OCI-LY1 (cell line): ENCODE results near the gene MUC7.

Source experiments
- H2AFZ ChIP-seq: fragments of 200-600 bp; sonication (generic), shearing (Covaris generic); 2 replicates; pipeline ENCODE4 v1.6.0; 2014; ENCODE audit warnings: antibody characterized with exemption, mild to moderate bottlenecking, low read length
- H3F3A ChIP-seq: fragments of 200-600 bp; sonication (generic), shearing (Covaris generic); 2 replicates; pipeline ENCODE4 v1.6.0; 2014; ENCODE audit warnings: mild to moderate bottlenecking, antibody characterized with exemption, low read length, moderate library complexity; ENCODE audit not compliant: insufficient read depth
- H3K27ac ChIP-seq: fragments of 200-600 bp; sonication (generic); 2 replicates; pipeline ENCODE4 v1.5.1; 2014; ENCODE audit warnings: low read length, mixed run types, mild to moderate bottlenecking, low read depth; ENCODE audit not compliant: poor library complexity, severe bottlenecking
- H3K27me3 ChIP-seq: fragments of 200-600 bp; sonication (generic); 2 replicates; pipeline ENCODE4 v1.6.0; 2014; ENCODE audit warnings: antibody characterized with exemption, mild to moderate bottlenecking, low read length, moderate library complexity; ENCODE audit not compliant: insufficient read depth
- H3K36me3 ChIP-seq: fragments of 200-600 bp; sonication (generic); 2 replicates; pipeline ENCODE4 v1.6.1; 2014; ENCODE audit warnings: mild to moderate bottlenecking, antibody characterized with exemption, low read length, moderate library complexity, mixed read lengths; ENCODE audit not compliant: insufficient read depth
- H3K4me1 ChIP-seq: fragments of 200-600 bp; sonication (generic); 2 replicates; pipeline ENCODE4 v1.5.1; 2014; ENCODE audit warnings: mild to moderate bottlenecking, low read length, moderate library complexity; ENCODE audit not compliant: insufficient read depth, severe bottlenecking
- H3K4me2 ChIP-seq: fragments of 200-600 bp; sonication (generic), shearing (Covaris generic); 2 replicates; pipeline ENCODE4 v1.6.1; 2014; ENCODE audit warnings: low read length
- H3K4me3 ChIP-seq: fragments of 200-600 bp; sonication (generic); 2 replicates; pipeline ENCODE4 v1.5.1; 2014; ENCODE audit warnings: low read length, low read depth, mild to moderate bottlenecking, mixed read lengths; ENCODE audit not compliant: poor library complexity, severe bottlenecking
- H3K79me2 ChIP-seq: fragments of 200-600 bp; shearing (Covaris generic); 2 replicates; pipeline ENCODE4 v1.6.1; 2016; ENCODE audit warnings: mixed run types, low read length, mixed read lengths; ENCODE audit not compliant: insufficient read depth
- H3K9ac ChIP-seq: fragments of 200-600 bp; sonication (generic), shearing (Covaris generic); 2 replicates; pipeline ENCODE4 v1.6.1; 2014; ENCODE audit warnings: mild to moderate bottlenecking, low read length, mixed read lengths
- H3K9me2 ChIP-seq: fragments of 200-600 bp; sonication (generic), shearing (Covaris generic); 2 replicates; pipeline ENCODE4 v1.6.1; 2014; ENCODE audit warnings: low read depth, mild to moderate bottlenecking, low read length, mixed read lengths
- H3K9me3 ChIP-seq: fragments of 200-600 bp; shearing (Covaris generic); 2 replicates; pipeline ENCODE4 v1.6.1; 2014; ENCODE audit warnings: low read length, mixed read lengths
- H4K20me1 ChIP-seq: fragments of 200-600 bp; sonication (generic), shearing (Covaris generic); 2 replicates; pipeline ENCODE4 v1.6.0; 2016; ENCODE audit warnings: mild to moderate bottlenecking, low read length; ENCODE audit not compliant: insufficient read depth
- EZH2 ChIP-seq: fragments of 200-600 bp; sonication (generic), shearing (Covaris generic); IDR thresholded peaks from 2 replicates; pipeline ENCODE4 v1.8.0; 2017; ENCODE audit warnings: borderline replicate concordance, mixed run types, mild to moderate bottlenecking, antibody characterized with exemption, low read length, moderate library complexity, mixed read lengths
- TF ChIP-seq, protein P1 (sequence below): fragments of 200-600 bp; sonication (generic), shearing (Covaris generic); IDR thresholded peaks from 2 replicates; pipeline ENCODE4 v1.5.1; 2017; ENCODE audit warnings: mild to moderate bottlenecking, antibody characterized with exemption, low read length, moderate library complexity, mixed read lengths

MUC7 gene

DNA sequence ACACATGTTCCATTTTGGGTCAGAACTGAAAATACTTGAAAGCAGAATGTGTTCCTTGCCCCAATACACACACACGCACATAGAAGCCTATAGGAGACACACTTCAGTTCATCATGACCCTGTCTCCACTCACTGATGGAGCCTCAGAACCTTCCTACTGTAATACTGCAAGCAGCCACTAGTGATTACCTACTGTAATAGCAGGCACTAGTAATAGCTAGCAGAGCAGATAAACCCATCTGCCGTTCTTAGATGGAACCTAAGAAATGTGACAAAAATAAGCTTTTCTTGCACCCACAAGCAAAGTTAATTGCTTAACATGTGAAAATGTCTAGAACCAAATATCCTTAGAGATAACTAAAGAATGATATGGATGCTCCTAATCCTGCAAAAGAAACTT is 60.0 kb downstream of the MUC7 start:
- Histone ChIP-seq H3K4me2 (no peak overlapping the region), H3K27me3 (no peaks in the 10 kb centered on the region), H3K27ac (no peak overlapping the region), H2AFZ (no peak overlapping the region), H4K20me1 (no peaks in the 10 kb centered on the region), H3K4me1 (no peaks in the 10 kb centered on the region), H3K36me3 (no peaks in the 10 kb centered on the region), H3F3A (no peaks in the 10 kb centered on the region), H3K4me3 (no peak overlapping the region), H3K9me3 (no peaks in the 10 kb centered on the region), H3K79me2 (no peaks in the 10 kb centered on the region), H3K9ac (no peak overlapping the region), H3K9me2 (no peaks in the 10 kb centered on the region)
- TF ChIP-seq, protein P1, sequence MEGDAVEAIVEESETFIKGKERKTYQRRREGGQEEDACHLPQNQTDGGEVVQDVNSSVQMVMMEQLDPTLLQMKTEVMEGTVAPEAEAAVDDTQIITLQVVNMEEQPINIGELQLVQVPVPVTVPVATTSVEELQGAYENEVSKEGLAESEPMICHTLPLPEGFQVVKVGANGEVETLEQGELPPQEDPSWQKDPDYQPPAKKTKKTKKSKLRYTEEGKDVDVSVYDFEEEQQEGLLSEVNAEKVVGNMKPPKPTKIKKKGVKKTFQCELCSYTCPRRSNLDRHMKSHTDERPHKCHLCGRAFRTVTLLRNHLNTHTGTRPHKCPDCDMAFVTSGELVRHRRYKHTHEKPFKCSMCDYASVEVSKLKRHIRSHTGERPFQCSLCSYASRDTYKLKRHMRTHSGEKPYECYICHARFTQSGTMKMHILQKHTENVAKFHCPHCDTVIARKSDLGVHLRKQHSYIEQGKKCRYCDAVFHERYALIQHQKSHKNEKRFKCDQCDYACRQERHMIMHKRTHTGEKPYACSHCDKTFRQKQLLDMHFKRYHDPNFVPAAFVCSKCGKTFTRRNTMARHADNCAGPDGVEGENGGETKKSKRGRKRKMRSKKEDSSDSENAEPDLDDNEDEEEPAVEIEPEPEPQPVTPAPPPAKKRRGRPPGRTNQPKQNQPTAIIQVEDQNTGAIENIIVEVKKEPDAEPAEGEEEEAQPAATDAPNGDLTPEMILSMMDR, result peak; percentile 26; the same call in 1 of the 2 replicates
- no peak for TF ChIP-seq EZH2
